ENCODE measurements around the gene SULF2.

The SULF2 gene

DNA sequence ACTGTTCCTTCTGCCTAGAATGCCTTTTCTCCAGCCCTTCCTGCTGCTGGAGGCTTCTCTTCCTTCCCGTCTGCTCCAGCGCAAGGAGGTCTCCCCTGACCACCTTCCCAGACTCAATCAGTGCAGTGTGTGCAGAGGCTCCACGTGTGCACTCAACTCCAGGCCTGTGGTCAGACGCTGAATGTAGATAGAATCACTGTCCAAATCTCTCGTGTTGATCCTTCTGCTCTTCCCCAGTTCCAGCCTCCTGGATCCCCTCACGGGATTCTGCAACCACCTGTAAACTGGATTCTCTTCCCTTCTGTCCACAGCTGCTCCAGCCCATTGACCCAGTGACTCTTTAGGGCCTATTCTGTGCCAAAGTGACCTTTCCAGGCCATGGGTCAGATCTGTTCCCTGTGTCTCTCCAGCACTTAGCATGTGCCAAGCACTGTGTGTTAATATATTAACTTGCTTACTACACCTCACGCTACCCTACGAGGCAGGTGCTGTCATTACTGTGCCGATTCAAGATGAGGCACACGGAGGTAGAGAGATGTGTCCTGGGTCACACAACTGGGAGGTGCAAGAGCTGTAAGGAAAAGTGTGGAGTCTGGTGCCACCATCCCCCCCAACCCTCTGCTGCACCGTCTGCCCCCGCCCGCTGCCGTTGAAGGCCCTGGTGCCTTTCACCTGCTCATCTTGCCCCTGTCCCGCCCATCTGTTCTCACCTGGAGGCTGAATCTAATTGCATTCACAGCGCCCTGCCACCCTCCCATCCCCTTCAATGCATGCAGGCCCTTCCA is 112.2 kb downstream of the SULF2 start:
- no peak for DNase-seq (ENCODE audit: low read depth in 1 of 2, low spot score in 1 of 2)
- no peak for TF ChIP-seq JUND (IDR thresholded peaks at IDR 0.05; ENCODE audit: low read depth)
- in situ Hi-C loops (cut with HindIII; ENCODE audit: low pct_unique_long_range_greater_than_20kb, low sequenced_read_pairs), result no loop called here

DNA sequence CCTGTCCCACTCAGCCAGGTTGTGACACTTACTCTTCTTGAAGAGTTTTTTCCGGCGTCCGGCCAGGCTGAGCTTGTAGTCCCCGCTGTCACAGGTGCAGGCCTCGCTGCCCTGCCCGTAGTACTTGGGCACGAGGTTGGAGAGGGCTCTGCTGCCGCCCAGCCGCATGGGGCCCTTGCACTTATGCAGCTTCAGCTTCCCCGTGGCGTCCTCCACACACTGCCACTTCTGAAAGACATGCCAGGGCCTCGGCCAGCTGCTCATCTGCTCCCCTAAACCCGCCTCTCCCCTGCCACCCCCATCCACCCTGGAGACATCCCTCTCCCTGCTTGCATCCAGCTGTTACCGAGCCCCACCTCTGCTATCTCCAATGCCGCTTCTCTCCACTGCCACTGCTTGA is 113.1 kb downstream of the SULF2 start:
- in situ Hi-C loops (cut with HindIII; ENCODE audit: low pct_unique_long_range_greater_than_20kb, low sequenced_read_pairs), result no loop called here
- no peak for DNase-seq (ENCODE audit: low read depth in 1 of 2, low spot score in 1 of 2)
- TF ChIP-seq JUND (IDR thresholded peaks at IDR 0.05; ENCODE audit: low read depth), result no peak

- no peak for DNase-seq (ENCODE audit: low read depth in 1 of 2, low spot score in 1 of 2)
- no peak for TF ChIP-seq JUND (IDR thresholded peaks at IDR 0.05; ENCODE audit: low read depth)
- in situ Hi-C loops (cut with HindIII; ENCODE audit: low pct_unique_long_range_greater_than_20kb, low sequenced_read_pairs), result no loop called here
These were observed 114.4 kb downstream of the SULF2 start for GRCh38 chr20:47670913-47671312.

GRCh38 chr20:47669927-47670890 is 115.1 kb downstream of the SULF2 start:
- in situ Hi-C loops (cut with HindIII; ENCODE audit: low pct_unique_long_range_greater_than_20kb, low sequenced_read_pairs), result no loop called here
- no peak for TF ChIP-seq JUND (IDR thresholded peaks at IDR 0.05; ENCODE audit: low read depth)
- DNase-seq (ENCODE audit: low read depth in 1 of 2, low spot score in 1 of 2), result no peak

DNA sequence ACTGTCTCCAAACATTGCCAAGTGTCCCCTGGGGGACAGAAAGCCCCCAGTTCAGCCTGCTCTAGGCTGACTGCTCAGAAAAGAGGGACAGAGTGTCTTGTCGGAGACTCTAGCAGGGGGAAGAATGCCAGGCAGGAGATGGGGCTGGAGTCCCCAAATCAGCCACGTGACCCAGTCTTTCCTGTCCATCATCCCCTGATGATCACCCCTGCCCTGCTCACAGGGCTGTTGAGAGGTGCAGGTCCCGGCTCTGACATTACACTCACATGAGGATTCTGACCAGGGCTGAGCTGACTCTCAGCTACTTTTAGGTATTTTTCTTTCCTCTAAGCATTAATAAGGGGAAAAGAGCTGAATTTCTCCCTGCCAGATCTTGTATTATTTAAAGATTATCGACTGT is 115.8 kb downstream of the SULF2 start:
- TF ChIP-seq JUND (IDR thresholded peaks at IDR 0.05; ENCODE audit: low read depth), result no peak
- no peak for DNase-seq (ENCODE audit: low read depth in 1 of 2, low spot score in 1 of 2)
- in situ Hi-C loops (cut with HindIII; ENCODE audit: low pct_unique_long_range_greater_than_20kb, low sequenced_read_pairs), result no loop called here

DNA sequence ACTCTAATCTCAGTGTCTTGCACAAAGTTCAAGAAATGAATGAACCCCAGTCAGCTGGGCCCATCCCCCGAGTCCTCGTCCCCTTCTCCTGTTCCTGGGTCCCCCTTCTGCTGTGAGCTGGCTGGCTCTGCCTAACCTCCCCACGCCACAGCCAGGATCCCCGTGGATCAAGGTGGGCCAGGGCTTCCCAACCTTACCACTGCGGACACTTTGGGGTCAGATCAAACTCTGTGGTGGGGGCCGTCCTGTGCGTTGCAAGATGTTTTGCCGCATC is 116.2 kb downstream of the SULF2 start:
- in situ Hi-C loops (cut with HindIII; ENCODE audit: low pct_unique_long_range_greater_than_20kb, low sequenced_read_pairs), result no loop called here
- DNase-seq (ENCODE audit: low read depth in 1 of 2, low spot score in 1 of 2), result no peak

GRCh38 chr20:47668313-47669151 is 116.7 kb downstream of the SULF2 start:
- in situ Hi-C loops (cut with HindIII; ENCODE audit: low pct_unique_long_range_greater_than_20kb, low sequenced_read_pairs), result no loop called here
- DNase-seq (ENCODE audit: low read depth in 1 of 2, low spot score in 1 of 2), result no peak
- no peak for TF ChIP-seq JUND (IDR thresholded peaks at IDR 0.05; ENCODE audit: low read depth)

More for the DNA sequence above, 116.2 kb downstream of the SULF2 start:
- no peak for TF ChIP-seq JUND (IDR thresholded peaks at IDR 0.05; ENCODE audit: low read depth)

DNA sequence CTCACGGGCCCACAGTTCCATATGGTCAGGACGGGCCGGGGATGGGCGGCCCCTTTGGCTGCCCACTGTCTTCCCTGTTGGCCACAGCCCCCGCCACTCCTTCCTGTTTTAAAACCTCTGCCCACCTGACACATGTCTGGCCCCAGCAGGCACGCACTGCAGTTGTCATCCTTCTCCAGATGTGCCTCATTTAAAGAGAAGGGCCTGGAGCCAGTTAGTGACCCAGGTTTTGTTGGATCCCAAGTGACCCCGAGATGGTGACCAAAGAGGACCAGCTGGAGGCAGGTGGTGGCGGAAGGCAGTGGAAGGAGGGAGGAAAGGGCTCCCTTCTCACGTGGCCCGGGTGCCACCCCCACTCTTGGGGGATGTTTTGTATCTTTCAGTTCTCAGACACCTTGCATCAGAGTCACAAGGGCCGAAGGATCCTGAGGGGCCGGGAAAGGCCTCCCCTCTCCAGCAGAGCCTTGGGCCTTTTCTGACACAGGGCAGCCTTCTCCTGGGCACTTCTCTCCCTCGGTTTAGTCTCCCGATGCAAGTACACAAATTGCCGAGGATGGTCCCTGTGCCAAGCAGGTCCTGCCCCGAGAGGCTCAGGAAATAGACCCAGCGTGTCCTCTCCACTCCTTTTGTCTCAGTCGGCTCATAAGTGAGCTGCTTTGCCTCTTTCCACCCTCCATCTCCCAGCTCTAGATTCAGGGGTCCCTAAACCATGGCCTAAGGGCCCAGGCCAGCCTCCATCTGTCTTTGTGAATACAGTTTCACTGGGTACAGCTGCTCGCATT is 117.6 kb downstream of the SULF2 start:
- DNase-seq (ENCODE audit: low read depth in 1 of 2, low spot score in 1 of 2), result no peak
- in situ Hi-C loops (cut with HindIII; ENCODE audit: low pct_unique_long_range_greater_than_20kb, low sequenced_read_pairs), result no loop called here
- no peak for TF ChIP-seq JUND (IDR thresholded peaks at IDR 0.05; ENCODE audit: low read depth)

- no peak for DNase-seq (ENCODE audit: low read depth in 1 of 2, low spot score in 1 of 2)
- TF ChIP-seq JUND (IDR thresholded peaks at IDR 0.05; ENCODE audit: low read depth), result no peak
- in situ Hi-C loops (cut with HindIII; ENCODE audit: low pct_unique_long_range_greater_than_20kb, low sequenced_read_pairs), result no loop called here
These were observed 118.2 kb downstream of the SULF2 start for GRCh38 chr20:47667086-47667485.

- no peak for DNase-seq (ENCODE audit: low read depth in 1 of 2, low spot score in 1 of 2)
- in situ Hi-C loops (cut with HindIII; ENCODE audit: low pct_unique_long_range_greater_than_20kb, low sequenced_read_pairs), result no loop called here
- TF ChIP-seq JUND (IDR thresholded peaks at IDR 0.05; ENCODE audit: low read depth), result no peak
These were observed 119.0 kb downstream of the SULF2 start for GRCh38 chr20:47666304-47666703.

DNA sequence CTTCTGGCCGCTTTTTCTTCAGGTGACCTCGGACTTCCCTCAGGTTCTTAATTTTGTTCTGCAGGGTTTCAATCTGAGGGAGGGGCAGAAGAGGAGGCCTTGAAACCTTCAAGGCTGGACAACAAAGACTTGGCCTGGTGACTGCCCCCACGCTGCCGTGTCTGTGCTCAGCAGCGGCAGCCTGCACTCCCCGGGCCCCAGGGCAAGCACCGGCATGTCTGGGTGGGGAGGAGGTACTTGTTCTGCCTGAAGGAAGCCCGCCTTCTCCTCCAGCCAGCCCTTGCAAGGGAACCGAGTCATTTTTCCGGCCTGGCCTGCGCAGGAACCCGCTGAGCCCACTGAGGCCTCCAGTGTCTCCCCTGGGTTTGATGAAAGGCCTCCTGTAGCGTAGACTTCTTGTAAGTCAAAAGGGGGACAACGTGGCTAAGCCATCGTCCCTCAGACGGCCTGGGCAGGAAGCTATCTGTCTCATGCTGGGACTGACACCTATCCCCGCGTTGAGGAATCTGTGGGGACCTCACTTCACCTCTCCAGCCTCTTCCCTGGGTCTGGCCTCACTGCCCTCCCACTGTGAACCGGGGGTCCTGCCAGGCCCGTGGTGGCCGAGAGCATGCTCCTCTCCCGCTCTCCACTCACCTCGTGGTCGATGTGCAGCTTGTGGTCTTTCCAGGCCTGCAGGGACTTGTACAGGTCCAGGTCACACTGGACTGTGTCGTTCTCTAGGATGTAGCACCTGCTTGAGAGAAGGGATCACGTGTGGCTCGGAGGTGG is 119.9 kb downstream of the SULF2 start:
- TF ChIP-seq JUND (IDR thresholded peaks at IDR 0.05; ENCODE audit: low read depth), result no peak
- no peak for DNase-seq (ENCODE audit: low read depth in 1 of 2, low spot score in 1 of 2)
- in situ Hi-C loops (cut with HindIII; ENCODE audit: low pct_unique_long_range_greater_than_20kb, low sequenced_read_pairs), result no loop called here

Data from T47D (cell line).